Endothelial cell of umbilical vein (primary cell): Measurements from ENCODE around the gene FOXRED2. TPM values are rescaled to one million over a fixed set of nuclear protein-coding genes. Genes with fewer than 3 reads are reported as not detected.

ENCODE experiments used
- BruUV-seq: library from RNA; stranded (reverse); fragments of 400-500 nt; replicated peaks from 2 replicates; lab custom pipeline; 2021; lab: Mats Ljungman, UMichigan
- CTCF ChIA-PET: fragments of 300-600, 350-600 bp; sonication (Branson Sonifier 250); formaldehyde crosslinking; loops from one replicate; lab custom pipeline; 2021; ENCODE audit warnings: antibody characterized with exemption, inconsistent platforms; lab: Charles Lee
- POLR2A ChIA-PET: fragments of 300-600, 350-600 bp; sonication (Branson Sonifier 250); formaldehyde crosslinking; loops from one replicate; lab custom pipeline; 2021; ENCODE audit warnings: antibody characterized with exemption, inconsistent platforms; lab: Charles Lee
- DNase-seq: peaks from one replicate; pipeline ENCODE4 v3.0.0-alpha.2; 2011; ENCODE audit warnings: low read depth, low spot score
- FAIRE-seq: peaks from 2 replicates; lab custom pipeline; 2011; peaks lifted over from hg19 to GRCh38; lab: Jason Lieb, UNC
- H2AFZ ChIP-seq: 2 replicates; pipeline ENCODE4 v1.6.0; 2012; ENCODE audit warnings: low read depth, low read length, control low read depth, inconsistent platforms
- H3K27ac ChIP-seq: 2 replicates; pipeline ENCODE4 v1.5.1; 2011; ENCODE audit warnings: low read depth, mild to moderate bottlenecking, control low read depth, low read length, moderate library complexity; ENCODE audit not compliant: insufficient read depth
- H3K27me3 ChIP-seq, 2 experiments: 2 replicates each; pipeline versions ENCODE4 v1.6.0 to v1.6.1; 2011; ENCODE audit warnings: low read length in 2 of 2, mixed read lengths in 1 of 2; ENCODE audit not compliant: control insufficient read depth in 2 of 2, insufficient read depth in 2 of 2
- H3K36me3 ChIP-seq, 2 experiments: 2 replicates in 1 of 2; 3 replicates in 1 of 2; pipeline ENCODE4 v1.5.1; 2011; ENCODE audit warnings: low read length in 2 of 2, mild to moderate bottlenecking in 1 of 2, moderate library complexity in 1 of 2; ENCODE audit not compliant: control insufficient read depth in 2 of 2, insufficient read depth in 2 of 2; ENCODE audit errors: extremely low read depth in 1 of 2
- H3K4me1 ChIP-seq: 3 replicates; pipeline ENCODE4 v1.5.1; 2011; ENCODE audit warnings: mild to moderate bottlenecking, low read length; ENCODE audit not compliant: control insufficient read depth, insufficient read depth; ENCODE audit errors: extremely low read depth
- H3K4me2 ChIP-seq: 2 replicates; pipeline ENCODE4 v1.6.1; 2011; ENCODE audit warnings: low read length, control low read depth, mixed read lengths; ENCODE audit not compliant: insufficient read depth
- H3K4me3 ChIP-seq, 3 experiments: fragments of 200-600 bp in 1 of 3; sonication (generic), shearing (Covaris generic) in 1 of 3; replicated peaks in 1 of 3; 2 replicates each; pipeline ENCODE4 v1.5.1; 2011 to 2016; ENCODE audit warnings: control low read depth in 3 of 3, low read length in 3 of 3, mild to moderate bottlenecking in 2 of 3, inconsistent platforms in 1 of 3, low read depth in 1 of 3, moderate library complexity in 1 of 3; ENCODE audit not compliant: insufficient read depth in 1 of 3
- H3K79me2 ChIP-seq: 2 replicates; pipeline ENCODE4 v1.6.0; 2012; ENCODE audit warnings: low read length, inconsistent platforms; ENCODE audit not compliant: control insufficient read depth, insufficient read depth
- H3K9ac ChIP-seq: replicated peaks from 2 replicates; pipeline ENCODE3; 2011; ENCODE audit warnings: low read length, control low read depth; ENCODE audit not compliant: insufficient read depth; ENCODE audit errors: extremely low read depth
- H3K9me1 ChIP-seq: replicated peaks from 3 replicates; pipeline ENCODE4 v1.6.0; 2011; ENCODE audit warnings: mild to moderate bottlenecking, low read length; ENCODE audit not compliant: control insufficient read depth, insufficient read depth; ENCODE audit errors: extremely low read depth
- H3K9me3 ChIP-seq: replicated peaks from 2 replicates; pipeline ENCODE4 v1.5.1; 2012; ENCODE audit warnings: low read length, inconsistent platforms; ENCODE audit not compliant: control insufficient read depth, insufficient read depth
- H4K20me1 ChIP-seq: replicated peaks from 2 replicates; pipeline ENCODE3; 2011; ENCODE audit warnings: mild to moderate bottlenecking, low read length; ENCODE audit not compliant: control insufficient read depth, insufficient read depth; ENCODE audit errors: extremely low read depth
- EZH2 ChIP-seq: IDR thresholded peaks from 2 replicates; pipeline ENCODE4 v1.6.1; 2012; ENCODE audit warnings: borderline replicate concordance, low read depth, mild to moderate bottlenecking, moderate library complexity, low read length, inconsistent platforms; ENCODE audit not compliant: severe bottlenecking
- FOS ChIP-seq: IDR thresholded peaks from 2 replicates; pipeline ENCODE4 v1.6.1; 2011; ENCODE audit warnings: mild to moderate bottlenecking, low read length, moderate library complexity, borderline replicate concordance; ENCODE audit not compliant: insufficient read depth
- GATA2 ChIP-seq: IDR thresholded peaks from 2 replicates; pipeline ENCODE4 v1.7.0; 2011; ENCODE audit warnings: low read depth, mild to moderate bottlenecking, moderate library complexity, mixed read lengths, low read length; ENCODE audit not compliant: insufficient read length, insufficient read depth
- JUN ChIP-seq: IDR thresholded peaks from 2 replicates; pipeline ENCODE4 v1.6.1; 2011; ENCODE audit warnings: borderline replicate concordance, low read depth; ENCODE audit not compliant: insufficient read length, insufficient read depth
- MYC ChIP-seq: IDR thresholded peaks from one replicate; pipeline ENCODE4 v1.6.1; 2011; ENCODE audit warnings: mild to moderate bottlenecking, low read depth, low read length
- POLR2A ChIP-seq: IDR thresholded peaks from 2 replicates; pipeline ENCODE4 v1.6.1; 2012; ENCODE audit warnings: low read depth, mild to moderate bottlenecking, control low read depth, low read length
- POLR2AphosphoS5 ChIP-seq: IDR thresholded peaks from 2 replicates; pipeline ENCODE4 v1.6.1; 2012; ENCODE audit warnings: low read depth, mild to moderate bottlenecking, control low read depth, low read length, moderate library complexity; ENCODE audit not compliant: insufficient read depth
- dilution Hi-C: fragments of 300-500 bp; cut with MboI; formaldehyde crosslinking; loops from one replicate; pipeline ENCODE4 v1.15.0; 2019; ENCODE audit warnings: low sequenced_read_pairs; ENCODE audit not compliant: extremely low pct_ligation_motif_present
- intact Hi-C: fragments of 100-400 bp; cut with micrococcal nuclease; formaldehyde crosslinking; loops from one replicate; pipeline ENCODE4 v1.10.0; 2022
- polyA plus RNA-seq, 4 experiments: library from polyadenylated mRNA; depleted of rRNA in 3 of 4; stranded (reverse) in 3 of 4; unstranded in 1 of 4; fragments of >200 nt; gene quantifications; 2 replicates each; pipeline versions ENCODE4 v1.2.1 to v1.2.3, GENCODE V29; 2011 to 2012; ENCODE audit warnings: missing spikeins in 1 of 4
- total RNA-seq: library from RNA; stranded (reverse); gene quantifications from 2 replicates; pipeline ENCODE4 v1.2.3, GENCODE V29; 2021
- TF ChIP-seq, protein P1 (sequence below), 2 donors: IDR thresholded peaks; 1 replicate in 1 of 2; 2 replicates in 1 of 2; pipeline ENCODE4 v1.5.1; 2011; ENCODE audit warnings: low read length in 2 of 2, mild to moderate bottlenecking in 2 of 2, moderate library complexity in 2 of 2, control low read depth in 1 of 2, inconsistent platforms in 1 of 2, low read depth in 1 of 2; ENCODE audit not compliant: insufficient read depth in 1 of 2; ENCODE audit errors: extremely low read depth in 1 of 2

The FOXRED2 gene
- total and polyA plus RNA-seq, 2 donors (not counting 3 experiments of a cell fraction or from before 2014, with no cell fraction given) = 8.4 to 20.4 TPM

DNA sequence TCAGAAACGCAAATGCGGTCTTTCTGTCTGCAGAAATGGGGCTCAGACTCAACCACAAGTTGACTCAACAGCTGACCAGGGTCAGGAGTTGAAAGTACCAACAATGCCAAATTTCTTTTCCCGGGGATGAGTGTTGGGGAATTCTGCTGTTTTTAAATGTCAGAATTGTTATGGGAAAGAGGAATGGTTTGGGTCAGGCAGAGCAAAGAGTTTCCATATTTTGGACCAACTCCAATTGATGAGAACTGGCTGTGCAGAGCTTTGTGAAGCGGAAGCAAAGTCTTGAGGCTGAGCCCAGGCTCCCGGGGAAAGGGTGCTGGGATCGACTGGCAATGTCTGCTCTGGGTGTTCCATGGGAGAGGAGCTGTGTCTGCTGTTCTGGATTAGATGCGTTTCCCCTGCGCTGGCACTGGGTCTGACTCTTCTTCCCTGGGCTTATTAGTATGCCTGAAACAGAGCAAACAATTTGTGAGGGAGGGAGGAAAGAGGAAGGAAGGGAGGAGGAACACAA lies 61.6 kb downstream of the FOXRED2 start:
- DNase-seq (no peak), FAIRE-seq (no peak)
- TF ChIP-seq EZH2 (no peak), POLR2A (no peak)
- Histone ChIP-seq H3K27me3 (no peaks in the 10 kb centered on the region), H3K9ac (no peak overlapping the region), H3K9me1 (no peaks in the 10 kb centered on the region), H3K4me3 (no peak overlapping the region), H3K4me1 (peaks cover 6% of the 10 kb centered on the region), H3K36me3 (no peaks in the 10 kb centered on the region), H3K79me2 (no peaks in the 10 kb centered on the region), H4K20me1 (no peaks in the 10 kb centered on the region), H3K27ac (no peak overlapping the region), H2AFZ (peak overlapping the region; percentile 7), H3K9me3 (no peaks in the 10 kb centered on the region), H3K4me2 (no peak overlapping the region)
- POLR2A ChIA-PET = no interaction called here
- intact Hi-C loops (no loop called here), dilution Hi-C loops (no loop called here)
- no TSS peak for BruUV-seq
- CTCF ChIA-PET = interaction anchor here (1.2 kb wide), 1 partner anchor 25 kb away, joined by 4 read pairs; no protein-coding TSS in a partner anchor

DNA sequence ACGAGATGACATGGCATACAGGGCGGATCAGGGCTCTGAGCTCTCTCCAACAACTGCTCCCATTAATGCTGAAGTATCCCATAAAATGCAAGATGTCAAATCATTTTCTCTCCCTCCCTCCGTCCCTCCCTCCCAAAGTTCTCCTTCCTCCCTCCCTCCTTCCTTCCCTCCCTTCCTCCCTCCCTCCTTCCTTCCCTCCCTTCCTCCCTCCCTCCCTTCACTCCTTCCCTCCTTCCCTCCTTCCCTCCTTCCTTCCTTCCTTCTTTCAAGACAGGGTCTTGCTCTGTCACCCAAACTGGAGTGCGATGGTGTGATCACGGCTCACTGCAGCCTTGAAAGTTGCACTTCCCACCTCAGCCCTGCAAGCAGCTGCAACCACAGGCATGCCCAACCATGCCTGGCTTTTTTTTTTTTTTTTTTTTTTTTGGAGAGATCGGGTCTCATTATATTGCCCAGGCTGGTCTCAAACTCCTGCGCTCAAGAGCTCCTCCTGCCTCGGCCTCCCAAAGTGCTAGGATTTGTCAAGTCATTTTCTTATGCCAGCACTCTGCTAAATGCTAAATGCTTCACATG lies 63.6 kb downstream of the FOXRED2 start:
- no peak overlapping the region for H3K27ac ChIP-seq
- no peak overlapping the region for H2AFZ ChIP-seq
- POLR2A ChIA-PET = no interaction called here
- BruUV-seq = no TSS peak
- H3K4me2 ChIP-seq = no peak overlapping the region
- H3K79me2 ChIP-seq = no peaks in the 10 kb centered on the region
- intact Hi-C loops = no loop called here
- no peak overlapping the region for H3K4me3 ChIP-seq
- CTCF ChIA-PET = interaction anchor here (1.0 kb wide), 1 partner anchor 19 kb away, joined by 3 read pairs; no protein-coding TSS in a partner anchor
- no peaks in the 10 kb centered on the region for H4K20me1 ChIP-seq
- H3K9me1 ChIP-seq = no peaks in the 10 kb centered on the region
- dilution Hi-C loops = no loop called here
- H3K36me3 ChIP-seq = no peaks in the 10 kb centered on the region
- H3K9me3 ChIP-seq = no peaks in the 10 kb centered on the region
- no peak for FAIRE-seq
- no peak overlapping the region for H3K9ac ChIP-seq
- no peaks in the 10 kb centered on the region for H3K27me3 ChIP-seq
- H3K4me1 ChIP-seq = peaks cover 15% of the 10 kb centered on the region
- DNase-seq = no peak
- TF ChIP-seq MYC (no peak), JUN (no peak), POLR2A (no peak), FOS (no peak), EZH2 (no peak), GATA2 (no peak), POLR2AphosphoS5 (no peak)
- TF ChIP-seq, protein P1, sequence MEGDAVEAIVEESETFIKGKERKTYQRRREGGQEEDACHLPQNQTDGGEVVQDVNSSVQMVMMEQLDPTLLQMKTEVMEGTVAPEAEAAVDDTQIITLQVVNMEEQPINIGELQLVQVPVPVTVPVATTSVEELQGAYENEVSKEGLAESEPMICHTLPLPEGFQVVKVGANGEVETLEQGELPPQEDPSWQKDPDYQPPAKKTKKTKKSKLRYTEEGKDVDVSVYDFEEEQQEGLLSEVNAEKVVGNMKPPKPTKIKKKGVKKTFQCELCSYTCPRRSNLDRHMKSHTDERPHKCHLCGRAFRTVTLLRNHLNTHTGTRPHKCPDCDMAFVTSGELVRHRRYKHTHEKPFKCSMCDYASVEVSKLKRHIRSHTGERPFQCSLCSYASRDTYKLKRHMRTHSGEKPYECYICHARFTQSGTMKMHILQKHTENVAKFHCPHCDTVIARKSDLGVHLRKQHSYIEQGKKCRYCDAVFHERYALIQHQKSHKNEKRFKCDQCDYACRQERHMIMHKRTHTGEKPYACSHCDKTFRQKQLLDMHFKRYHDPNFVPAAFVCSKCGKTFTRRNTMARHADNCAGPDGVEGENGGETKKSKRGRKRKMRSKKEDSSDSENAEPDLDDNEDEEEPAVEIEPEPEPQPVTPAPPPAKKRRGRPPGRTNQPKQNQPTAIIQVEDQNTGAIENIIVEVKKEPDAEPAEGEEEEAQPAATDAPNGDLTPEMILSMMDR (IDR thresholded peaks at IDR 0.05; ENCODE audit: extremely low read depth in 1 of 2, insufficient read depth in 1 of 2, low read depth in 1 of 2, low read length in 2 of 2) = no peak
